Cardiac muscle cell (in vitro differentiated cells and primary cell): ENCODE data around the gene ZNF148. TPM values are rescaled to one million over a fixed set of nuclear protein-coding genes. Genes with fewer than 3 reads are reported as not detected.

ENCODE experiments used
- DNase-seq, 2 donors: peaks; one replicate each; pipeline versions ENCODE4 v3.0.0 to v3.0.0-alpha.2; 2010 to 2017; ENCODE audit warnings: low read depth in 1 of 2, low spot score in 1 of 2
- H3K27ac ChIP-seq: fragments of 200-600 bp; sonication (generic); 2 replicates; pipeline ENCODE4 v1.5.1; 2016
- H3K27me3 ChIP-seq: fragments of 200-600 bp; sonication (generic); 2 replicates; pipeline ENCODE4 v1.6.0; 2016; ENCODE audit warnings: control low read depth
- H3K36me3 ChIP-seq: fragments of 200-600 bp; sonication (generic); 2 replicates; pipeline ENCODE4 v1.5.1; 2016; ENCODE audit warnings: control low read depth
- H3K4me1 ChIP-seq: fragments of 200-600 bp; sonication (generic); 2 replicates; pipeline ENCODE4 v1.8.1; 2017; ENCODE audit warnings: low read depth, mild to moderate bottlenecking, mixed run types
- H3K4me3 ChIP-seq: fragments of 200-600 bp; sonication (generic); 2 replicates; pipeline ENCODE4 v1.5.1; 2016; ENCODE audit warnings: mild to moderate bottlenecking
- H3K9me3 ChIP-seq: fragments of 200-600 bp; sonication (generic); 2 replicates; pipeline ENCODE4 v1.5.1; 2017; ENCODE audit warnings: low read depth, mild to moderate bottlenecking, control low read depth
- polyA plus RNA-seq: library from polyadenylated mRNA; unstranded; fragments of >200 nt; fragmentation: Nextera tagmentation; extraction: Ambion mirVana; gene quantifications from 2 replicates; pipeline ENCODE4 v1.2.1, GENCODE V29; 2016
- total RNA-seq: library from RNA; depleted of rRNA; stranded (reverse); fragments of >200 nt; gene quantifications from 2 replicates; pipeline ENCODE4 v1.2.3, GENCODE V29; 2016
- TF ChIP-seq, protein P1 (sequence below): IDR thresholded peaks from 2 replicates; pipeline ENCODE4 v1.5.1; 2012; ENCODE audit warnings: low read depth, mild to moderate bottlenecking, low read length

ZNF148 gene
- total and polyA plus RNA-seq, 2 experiments from 2014 or later = 26.1 to 29.4 TPM

GRCh38 chr3:125316246-125316645, 58.9 kb downstream of the ZNF148 start:
- Histone ChIP-seq H3K9me3 (no peaks in the 10 kb centered on the region), H3K27me3 (no peaks in the 10 kb centered on the region), H3K27ac (no peak overlapping the region), H3K36me3 (peaks cover 12% of the 10 kb centered on the region), H3K4me3 (no peak overlapping the region), H3K4me1 (no peaks in the 10 kb centered on the region)
- no peak for DNase-seq
- TF ChIP-seq, protein P1, sequence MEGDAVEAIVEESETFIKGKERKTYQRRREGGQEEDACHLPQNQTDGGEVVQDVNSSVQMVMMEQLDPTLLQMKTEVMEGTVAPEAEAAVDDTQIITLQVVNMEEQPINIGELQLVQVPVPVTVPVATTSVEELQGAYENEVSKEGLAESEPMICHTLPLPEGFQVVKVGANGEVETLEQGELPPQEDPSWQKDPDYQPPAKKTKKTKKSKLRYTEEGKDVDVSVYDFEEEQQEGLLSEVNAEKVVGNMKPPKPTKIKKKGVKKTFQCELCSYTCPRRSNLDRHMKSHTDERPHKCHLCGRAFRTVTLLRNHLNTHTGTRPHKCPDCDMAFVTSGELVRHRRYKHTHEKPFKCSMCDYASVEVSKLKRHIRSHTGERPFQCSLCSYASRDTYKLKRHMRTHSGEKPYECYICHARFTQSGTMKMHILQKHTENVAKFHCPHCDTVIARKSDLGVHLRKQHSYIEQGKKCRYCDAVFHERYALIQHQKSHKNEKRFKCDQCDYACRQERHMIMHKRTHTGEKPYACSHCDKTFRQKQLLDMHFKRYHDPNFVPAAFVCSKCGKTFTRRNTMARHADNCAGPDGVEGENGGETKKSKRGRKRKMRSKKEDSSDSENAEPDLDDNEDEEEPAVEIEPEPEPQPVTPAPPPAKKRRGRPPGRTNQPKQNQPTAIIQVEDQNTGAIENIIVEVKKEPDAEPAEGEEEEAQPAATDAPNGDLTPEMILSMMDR = no peak

DNA sequence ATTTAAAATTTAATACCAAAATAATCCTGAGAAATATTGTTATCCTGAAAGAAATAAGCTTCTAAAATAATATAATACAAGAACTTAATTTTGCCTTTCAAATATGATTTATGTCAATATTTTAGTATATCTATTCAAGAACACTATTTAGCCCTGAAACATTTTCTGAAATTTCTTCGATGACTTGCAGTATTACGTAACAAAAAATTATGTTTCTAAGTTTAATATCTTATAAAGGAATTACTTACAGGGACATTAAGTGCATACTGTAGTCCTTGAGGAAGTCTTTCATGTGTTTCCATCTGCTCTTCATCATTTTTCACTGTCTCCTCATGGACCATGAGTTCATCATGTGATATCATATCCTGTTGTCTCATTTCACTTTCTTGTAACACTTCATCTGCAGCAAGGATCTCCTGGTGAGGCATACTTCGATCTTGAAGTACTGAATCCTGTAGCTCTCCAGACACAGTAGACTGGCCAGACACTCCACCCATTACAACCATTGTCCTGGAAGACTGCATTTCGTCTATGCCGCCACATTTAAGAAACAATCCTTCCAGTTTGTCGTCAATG, 62.0 kb downstream of the ZNF148 start:
- Histone ChIP-seq H3K4me3 (no peak overlapping the region), H3K36me3 (peaks cover 12% of the 10 kb centered on the region), H3K9me3 (no peaks in the 10 kb centered on the region), H3K4me1 (no peaks in the 10 kb centered on the region), H3K27ac (peak overlapping the region; percentile 8), H3K27me3 (no peaks in the 10 kb centered on the region)
- TF ChIP-seq, protein P1 = no peak
- DNase-seq = no peak

DNA sequence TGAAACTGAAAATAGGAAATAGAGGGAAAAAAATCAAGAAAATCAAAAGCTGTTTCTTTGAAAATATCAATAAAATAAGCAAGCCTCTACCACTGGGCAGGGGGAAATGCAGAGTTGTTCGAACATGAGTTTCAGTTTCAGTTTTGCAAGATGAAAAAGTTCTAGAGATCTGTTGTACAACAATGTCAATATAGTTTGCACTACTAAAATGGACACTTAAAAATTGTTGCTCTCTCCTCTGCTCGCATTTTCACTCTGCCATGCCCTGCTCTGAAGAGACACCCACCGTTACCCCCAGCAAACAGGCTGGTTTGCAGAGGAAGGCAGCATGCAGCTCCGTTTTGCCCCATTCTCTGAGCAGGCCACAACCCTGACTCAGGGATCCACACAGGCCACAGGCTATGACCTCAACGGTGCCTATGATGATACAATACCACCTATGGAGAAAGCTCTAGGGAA, 64.5 kb downstream of the ZNF148 start:
- DNase-seq = no peak
- Histone ChIP-seq H3K4me1 (no peaks in the 10 kb centered on the region), H3K4me3 (no peak overlapping the region), H3K27ac (no peak overlapping the region), H3K27me3 (no peaks in the 10 kb centered on the region), H3K36me3 (peaks cover 12% of the 10 kb centered on the region), H3K9me3 (no peaks in the 10 kb centered on the region)
- TF ChIP-seq, protein P1 = no peak

DNA sequence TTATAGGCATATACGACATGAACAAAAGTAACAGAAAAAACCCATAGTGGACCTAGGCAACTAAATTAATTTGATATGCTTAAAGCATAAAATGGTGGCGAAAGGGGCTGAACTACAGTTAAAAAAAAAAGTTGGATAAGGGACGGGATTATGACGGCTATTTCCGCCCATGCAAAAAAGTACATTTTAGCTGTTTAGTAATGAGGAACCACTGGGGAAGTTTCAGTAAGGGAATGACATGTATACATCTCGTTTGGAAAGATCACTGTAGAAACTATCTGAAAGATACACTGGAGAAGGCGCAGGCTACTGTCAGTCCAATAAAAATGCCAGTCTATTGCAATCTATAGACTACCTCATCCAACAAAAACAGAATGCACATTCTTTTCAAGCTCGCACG, 65.6 kb downstream of the ZNF148 start:
- no peaks in the 10 kb centered on the region for H3K27me3 ChIP-seq
- no peaks in the 10 kb centered on the region for H3K4me1 ChIP-seq
- no peaks in the 10 kb centered on the region for H3K9me3 ChIP-seq
- H3K4me3 ChIP-seq = no peak overlapping the region
- H3K27ac ChIP-seq = no peak overlapping the region
- H3K36me3 ChIP-seq = peaks cover 12% of the 10 kb centered on the region
- TF ChIP-seq, protein P1 = no peak
- DNase-seq = no peak

- H3K27ac ChIP-seq = no peak overlapping the region
- H3K36me3 ChIP-seq = no peaks in the 10 kb centered on the region
- TF ChIP-seq, protein P1 = no peak
- no peaks in the 10 kb centered on the region for H3K27me3 ChIP-seq
- H3K4me1 ChIP-seq = no peaks in the 10 kb centered on the region
- H3K9me3 ChIP-seq = no peaks in the 10 kb centered on the region
- H3K4me3 ChIP-seq = no peak overlapping the region
- DNase-seq = no peak
These were observed 68.5 kb downstream of the ZNF148 start for GRCh38 chr3:125306620-125307019.
